SK-N-SH (cell line): Measurements from ENCODE around the gene PRDM8. TPM values are rescaled to one million over a fixed set of nuclear protein-coding genes. Genes with fewer than 3 reads are reported as not detected.

Experiments
- CTCF ChIA-PET: fragments of 300-600, 350-600 bp; formaldehyde crosslinking; extraction: SDS; loops from one replicate; lab custom pipeline; 2021; lab: Yijun Ruan, JAX
- POLR2A ChIA-PET: fragments of 350-600 bp; sonication (Branson Sonifier 250); formaldehyde crosslinking; extraction: SDS; loops from one replicate; lab custom pipeline; 2020; ENCODE audit warnings: antibody characterized with exemption, inconsistent platforms; lab: Yijun Ruan, JAX
- DNase-seq: peaks from one replicate; pipeline ENCODE4 v3.0.0; 2012
- H2AFZ ChIP-seq: fragments of 200-600 bp; sonication (generic); 2 replicates; pipeline ENCODE4 v1.8.1; 2016; ENCODE audit warnings: antibody characterized with exemption, mild to moderate bottlenecking, low read depth
- H3F3A ChIP-seq: fragments of 200-600 bp; sonication (generic); replicated peaks from 2 replicates; pipeline ENCODE3; 2016; ENCODE audit warnings: antibody characterized with exemption, mild to moderate bottlenecking; ENCODE audit not compliant: insufficient read depth
- H3K27ac ChIP-seq, 2 experiments: fragments of 200-500 bp in 1 of 2; fragments of 200-600 bp in 1 of 2; sonication (Bioruptor generic) in 1 of 2; sonication (generic), shearing (Covaris generic) in 1 of 2; 2 replicates each; pipeline versions ENCODE4 v1.5.1 to v1.6.1; 2014 to 2016; ENCODE audit warnings: low read depth in 2 of 2, inconsistent platforms in 1 of 2, low read length in 1 of 2, mild to moderate bottlenecking in 1 of 2, mixed read lengths in 1 of 2
- H3K27me3 ChIP-seq: fragments of 200-600 bp; sonication (generic), shearing (Covaris generic); 2 replicates; pipeline ENCODE4 v1.6.1; 2016; ENCODE audit warnings: mixed run types; ENCODE audit not compliant: insufficient read depth
- H3K36me3 ChIP-seq, 2 experiments: fragments of 200-500 bp in 1 of 2; fragments of 200-600 bp in 1 of 2; sonication (Bioruptor generic) in 1 of 2; sonication (generic) in 1 of 2; replicated peaks in 1 of 2; 2 replicates each; pipeline versions ENCODE3 to v1.5.1; 2014 to 2016; ENCODE audit warnings: low read length in 1 of 2, mild to moderate bottlenecking in 1 of 2; ENCODE audit not compliant: insufficient read depth in 2 of 2, control insufficient read depth in 1 of 2
- H3K4me1 ChIP-seq, 2 experiments: fragments of 200-500 bp in 1 of 2; fragments of 200-600 bp in 1 of 2; sonication (Bioruptor generic) in 1 of 2; sonication (generic), shearing (Covaris generic) in 1 of 2; 2 replicates each; pipeline versions ENCODE4 v1.5.1 to v1.6.1; 2014 to 2016; ENCODE audit warnings: low read depth in 1 of 2, low read length in 1 of 2, mixed run types in 1 of 2; ENCODE audit not compliant: insufficient read depth in 2 of 2, control insufficient read depth in 1 of 2
- H3K4me2 ChIP-seq: fragments of 200-600 bp; sonication (generic), shearing (Covaris generic); 2 replicates; pipeline ENCODE4 v1.6.1; 2017; ENCODE audit warnings: mixed run types
- H3K4me3 ChIP-seq, 2 experiments: fragments of 200-500 bp in 1 of 2; fragments of 200-600 bp in 1 of 2; sonication (Bioruptor generic) in 1 of 2; sonication (generic), shearing (Covaris generic) in 1 of 2; 2 replicates each; pipeline versions ENCODE4 v1.5.1 to v1.8.1; 2014 to 2016; ENCODE audit warnings: low read depth in 2 of 2, inconsistent platforms in 1 of 2, low read length in 1 of 2, mild to moderate bottlenecking in 1 of 2, mixed read lengths in 1 of 2, moderate library complexity in 1 of 2
- H3K79me2 ChIP-seq: fragments of 200-600 bp; sonication (generic); 2 replicates; pipeline ENCODE4 v1.8.1; 2017; ENCODE audit warnings: mild to moderate bottlenecking; ENCODE audit not compliant: insufficient read depth
- H3K9ac ChIP-seq: fragments of 200-600 bp; sonication (generic); 2 replicates; pipeline ENCODE4 v1.6.1; 2017; ENCODE audit warnings: mixed run types
- H3K9me2 ChIP-seq: fragments of 200-600 bp; sonication (generic); 2 replicates; pipeline ENCODE4 v1.6.1; 2017; ENCODE audit warnings: mixed run types
- H3K9me3 ChIP-seq: fragments of 200-600 bp; sonication (generic); 2 replicates; pipeline ENCODE4 v1.6.1; 2017; ENCODE audit warnings: mixed run types, mild to moderate bottlenecking, moderate library complexity
- H4K20me1 ChIP-seq: fragments of 200-600 bp; sonication (generic); 2 replicates; pipeline ENCODE4 v1.6.1; 2017; ENCODE audit warnings: mild to moderate bottlenecking, mixed run types; ENCODE audit not compliant: insufficient read depth
- CTCF ChIP-seq: fragments of 200-600 bp; sonication (generic); IDR thresholded peaks from 2 replicates; pipeline ENCODE4 v1.6.1; 2017; ENCODE audit warnings: antibody characterized with exemption, mild to moderate bottlenecking, moderate library complexity
- EP300 ChIP-seq, 2 experiments: IDR thresholded peaks; 2 replicates each; pipeline versions ENCODE4 v1.4.0 to v1.6.1; 2012; ENCODE audit warnings: borderline replicate concordance in 1 of 2, low read depth in 1 of 2, low read length in 1 of 2
- FOSL2 ChIP-seq: IDR thresholded peaks from 2 replicates; pipeline ENCODE4 v1.4.0; 2012; ENCODE audit warnings: low read depth, mild to moderate bottlenecking, moderate library complexity, borderline replicate concordance
- FOXM1 ChIP-seq: IDR thresholded peaks from 2 replicates; pipeline ENCODE4 v1.4.0; 2012; ENCODE audit warnings: low read depth, mild to moderate bottlenecking
- GABPA ChIP-seq: IDR thresholded peaks from 2 replicates; pipeline ENCODE4 v1.4.0; 2012; ENCODE audit warnings: low read depth, mild to moderate bottlenecking
- GATA2 ChIP-seq: sonication (generic); formaldehyde crosslinking; IDR thresholded peaks from 2 replicates; pipeline ENCODE4 v1.5.0; 2020; ENCODE audit warnings: mild to moderate bottlenecking, missing genetic modification reagents
- JUND ChIP-seq: IDR thresholded peaks from 2 replicates; pipeline ENCODE4 v1.4.0; 2012
- MEF2A ChIP-seq: IDR thresholded peaks from 2 replicates; pipeline ENCODE4 v1.4.0; 2012; ENCODE audit warnings: low read depth, borderline replicate concordance
- MXI1 ChIP-seq: IDR thresholded peaks from 2 replicates; pipeline ENCODE4 v1.6.1; 2012; ENCODE audit warnings: mild to moderate bottlenecking, low read depth, low read length, improper control_type of control experiment
- NFIC ChIP-seq: IDR thresholded peaks from 2 replicates; pipeline ENCODE4 v1.4.0; 2012; ENCODE audit warnings: borderline replicate concordance
- PBX3 ChIP-seq: IDR thresholded peaks from 2 replicates; pipeline ENCODE4; 2012
- RXRA ChIP-seq: IDR thresholded peaks from 2 replicates; pipeline ENCODE4 v1.4.0; 2012; ENCODE audit warnings: low read depth, mild to moderate bottlenecking, borderline replicate concordance
- TAF1 ChIP-seq: IDR thresholded peaks from 2 replicates; pipeline ENCODE4 v1.6.1; 2012; ENCODE audit warnings: low read depth, mild to moderate bottlenecking, low read length, moderate library complexity, borderline replicate concordance
- TCF12 ChIP-seq: IDR thresholded peaks from 2 replicates; pipeline ENCODE4 v1.4.0; 2012
- TEAD4 ChIP-seq: IDR thresholded peaks from 2 replicates; pipeline ENCODE4 v1.4.0; 2012; ENCODE audit warnings: mild to moderate bottlenecking, borderline replicate concordance; ENCODE audit not compliant: insufficient read depth
- YY1 ChIP-seq: IDR thresholded peaks from 2 replicates; pipeline ENCODE4 v1.4.0; 2012; ENCODE audit warnings: low read depth, mild to moderate bottlenecking
- ZBTB33 ChIP-seq: IDR thresholded peaks from 2 replicates; pipeline ENCODE4 v1.4.0; 2012; ENCODE audit warnings: low read depth, borderline replicate concordance
- WGBS: methylation state at CpG from one replicate; pipeline ENCODE4 v1.1.6; 2017; ENCODE audit warnings: low lambda C conversion rate; 5-methylcytosine and 5-hydroxymethylcytosine counted together
- polyA plus RNA-seq, 3 experiments: library from polyadenylated mRNA; depleted of rRNA; stranded (reverse); fragments of >200 nt; gene quantifications; 2 replicates each; pipeline ENCODE4 v1.2.3, GENCODE V29; 2012

The PRDM8 gene
- polyA plus RNA-seq, 1 of the 3 experiments (the other 2 are of a cell fraction), result 3.5 TPM

- Histone ChIP-seq H3K4me1 (peaks cover 0 to 20% of the 10 kb centered on the region in 2 experiments; a peak in 3 of 4 replicates), H3F3A (peaks cover 5% of the 10 kb centered on the region), H3K4me2 (no peak overlapping the region), H3K79me2 (no peaks in the 10 kb centered on the region), H3K4me3 (no peak overlapping the region), H3K27ac (no peak overlapping the region), H4K20me1 (no peaks in the 10 kb centered on the region), H3K9ac (no peak overlapping the region), H3K9me2 (no peaks in the 10 kb centered on the region), H3K27me3 (no peaks in the 10 kb centered on the region), H2AFZ (no peak overlapping the region), H3K9me3 (no peaks in the 10 kb centered on the region), H3K36me3 (no peaks in the 10 kb centered on the region)
- no peak for TF ChIP-seq GATA2 (CRISPR knock-in tag)
- no peak for TF ChIP-seq FOSL2
- TF ChIP-seq YY1, result no peak
- TF ChIP-seq FOXM1, result no peak
- TF ChIP-seq GABPA, result no peak
- no peak for TF ChIP-seq MXI1
- DNase-seq, result no peak
- 78% methylated on average over 2 of the region's 2 CpGs for WGBS
- ChIA-PET POLR2A (no interaction called here), CTCF (interaction anchor here (0.9 to 1.3 kb wide), 2 partner anchors 36 to 108 kb away, joined by 3 to 4 read pairs; no protein-coding TSS in a partner anchor)
These were observed 31.8 kb downstream of the PRDM8 start for GRCh38 chr4:80229128-80229527.

DNA sequence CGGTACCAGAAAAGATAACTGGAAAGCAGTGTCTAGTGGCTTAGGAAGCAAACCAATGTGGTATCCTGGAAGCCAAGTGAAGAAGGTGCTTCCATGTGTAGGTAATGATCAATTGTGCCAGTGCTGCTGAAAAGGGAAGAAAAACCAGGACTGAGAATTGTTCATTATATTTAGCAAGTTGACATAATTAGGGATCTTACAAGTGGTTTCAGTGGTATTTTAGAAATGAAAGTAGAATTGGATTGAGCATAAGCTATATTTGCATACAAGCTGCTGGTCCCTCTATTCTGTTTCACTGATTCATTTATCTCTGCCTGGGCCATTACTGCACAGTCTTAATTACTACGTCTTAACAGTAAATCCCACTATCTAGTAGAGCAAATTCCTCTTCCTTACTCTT lies 32.3 kb downstream of the PRDM8 start:
- H3K4me1 ChIP-seq, result peaks cover 0 to 24% of the 10 kb centered on the region in 2 experiments; a peak in 3 of 4 replicates
- no peaks in the 10 kb centered on the region for H3K9me2 ChIP-seq
- POLR2A ChIA-PET, result no interaction called here
- DNase-seq, result no peak
- CTCF ChIA-PET, result interaction anchor here (1.2 to 1.3 kb wide), 2 partner anchors 35 to 107 kb away, joined by 4 read pairs; no protein-coding TSS in a partner anchor
- no peaks in the 10 kb centered on the region for H4K20me1 ChIP-seq
- no peaks in the 10 kb centered on the region for H3K36me3 ChIP-seq
- no peak for TF ChIP-seq TAF1
- no peak for TF ChIP-seq NFIC
- TF ChIP-seq YY1, result no peak
- no peak for TF ChIP-seq CTCF
- no peak for TF ChIP-seq TEAD4
- TF ChIP-seq ZBTB33, result no peak
- no peak for TF ChIP-seq RXRA
- no peak for TF ChIP-seq GABPA
- no peak for TF ChIP-seq TCF12
- TF ChIP-seq MEF2A, result no peak
- no peak for TF ChIP-seq EP300 (IDR thresholded peaks at IDR 0.05; ENCODE audit: borderline replicate concordance in 1 of 2, low read depth in 1 of 2, low read length in 1 of 2)
- TF ChIP-seq JUND, result no peak
- TF ChIP-seq GATA2 (CRISPR knock-in tag), result no peak
- no peak for TF ChIP-seq PBX3
- no peak overlapping the region for H3K4me3 ChIP-seq
- H3K79me2 ChIP-seq, result no peaks in the 10 kb centered on the region
- H3K4me2 ChIP-seq, result no peak overlapping the region
- no peak overlapping the region for H3K27ac ChIP-seq
- H3K9me3 ChIP-seq, result no peaks in the 10 kb centered on the region
- WGBS, result 95% methylated on average over 2 of the region's 2 CpGs
- H2AFZ ChIP-seq, result no peak overlapping the region; the same call in 1 of the 2 replicates
- H3K27me3 ChIP-seq, result no peaks in the 10 kb centered on the region
- H3F3A ChIP-seq, result peaks cover 10% of the 10 kb centered on the region
- no peak overlapping the region for H3K9ac ChIP-seq
